Measurements from ENCODE around the gene LIG4.

DNA sequence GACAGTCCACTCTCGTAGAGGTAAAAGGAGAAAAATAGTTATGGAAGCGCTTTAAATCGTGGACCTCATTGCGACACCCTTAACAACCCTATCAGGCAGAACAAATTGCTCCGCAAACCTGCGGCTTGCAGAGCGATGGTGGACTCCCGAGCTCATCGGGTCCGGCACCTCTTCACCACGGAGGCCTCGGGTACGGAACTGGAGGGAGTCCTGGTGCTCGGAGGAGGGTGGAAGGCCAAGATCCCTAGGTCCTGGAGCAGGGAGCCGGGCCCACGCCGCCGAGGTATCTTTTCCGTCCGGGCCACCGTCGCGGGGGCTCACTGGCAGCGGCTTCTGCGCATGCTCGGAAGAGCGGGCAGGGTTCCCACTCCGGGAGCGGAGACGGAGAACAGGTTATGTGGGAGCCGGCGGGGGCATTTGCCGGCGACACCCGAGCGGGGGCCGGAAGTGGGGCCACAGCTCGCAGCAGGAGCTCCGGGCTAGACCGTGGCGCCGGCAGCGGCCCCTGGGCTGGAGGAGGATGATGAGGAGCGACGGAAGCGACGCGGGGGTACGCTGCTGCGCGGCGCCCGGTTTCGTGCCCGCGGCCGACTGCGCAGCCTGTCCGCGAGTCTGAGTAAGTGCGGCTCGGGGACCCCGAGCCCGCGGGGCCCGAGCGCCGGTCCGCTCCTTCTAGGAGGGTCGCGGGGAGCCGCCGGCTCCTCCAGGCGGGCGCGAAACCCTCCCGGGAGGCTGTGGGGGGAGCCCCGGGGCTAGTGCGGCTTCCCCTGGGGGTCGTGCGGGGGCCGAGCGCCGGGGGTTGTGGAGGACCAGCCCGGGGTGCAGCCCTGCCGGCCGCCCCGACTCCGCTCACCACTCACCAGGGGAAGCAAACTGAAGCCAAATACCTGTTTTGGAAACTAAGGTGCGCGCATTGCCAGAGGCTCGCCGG lies 3.0 kb upstream of the LIG4 start, which contains the start of gene ABHD13:
- TF ChIP-seq, protein P1, sequence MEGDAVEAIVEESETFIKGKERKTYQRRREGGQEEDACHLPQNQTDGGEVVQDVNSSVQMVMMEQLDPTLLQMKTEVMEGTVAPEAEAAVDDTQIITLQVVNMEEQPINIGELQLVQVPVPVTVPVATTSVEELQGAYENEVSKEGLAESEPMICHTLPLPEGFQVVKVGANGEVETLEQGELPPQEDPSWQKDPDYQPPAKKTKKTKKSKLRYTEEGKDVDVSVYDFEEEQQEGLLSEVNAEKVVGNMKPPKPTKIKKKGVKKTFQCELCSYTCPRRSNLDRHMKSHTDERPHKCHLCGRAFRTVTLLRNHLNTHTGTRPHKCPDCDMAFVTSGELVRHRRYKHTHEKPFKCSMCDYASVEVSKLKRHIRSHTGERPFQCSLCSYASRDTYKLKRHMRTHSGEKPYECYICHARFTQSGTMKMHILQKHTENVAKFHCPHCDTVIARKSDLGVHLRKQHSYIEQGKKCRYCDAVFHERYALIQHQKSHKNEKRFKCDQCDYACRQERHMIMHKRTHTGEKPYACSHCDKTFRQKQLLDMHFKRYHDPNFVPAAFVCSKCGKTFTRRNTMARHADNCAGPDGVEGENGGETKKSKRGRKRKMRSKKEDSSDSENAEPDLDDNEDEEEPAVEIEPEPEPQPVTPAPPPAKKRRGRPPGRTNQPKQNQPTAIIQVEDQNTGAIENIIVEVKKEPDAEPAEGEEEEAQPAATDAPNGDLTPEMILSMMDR (conservative IDR thresholded peaks at IDR 0.05; ENCODE audit: low read length) = no peak
- TF ChIP-seq EZH2phosphoT487 (IDR thresholded peaks at IDR 0.05; ENCODE audit: borderline replicate concordance) = no peak

Data from Loucy (cell line).